Measurements from ENCODE around the gene MAP4K5.
"Not testable (repeated sequence)": the region's sequence is repeated elsewhere in the genome, so short reads cannot be mapped to it uniquely, and the experiment has no call there.

The MAP4K5 gene

DNA sequence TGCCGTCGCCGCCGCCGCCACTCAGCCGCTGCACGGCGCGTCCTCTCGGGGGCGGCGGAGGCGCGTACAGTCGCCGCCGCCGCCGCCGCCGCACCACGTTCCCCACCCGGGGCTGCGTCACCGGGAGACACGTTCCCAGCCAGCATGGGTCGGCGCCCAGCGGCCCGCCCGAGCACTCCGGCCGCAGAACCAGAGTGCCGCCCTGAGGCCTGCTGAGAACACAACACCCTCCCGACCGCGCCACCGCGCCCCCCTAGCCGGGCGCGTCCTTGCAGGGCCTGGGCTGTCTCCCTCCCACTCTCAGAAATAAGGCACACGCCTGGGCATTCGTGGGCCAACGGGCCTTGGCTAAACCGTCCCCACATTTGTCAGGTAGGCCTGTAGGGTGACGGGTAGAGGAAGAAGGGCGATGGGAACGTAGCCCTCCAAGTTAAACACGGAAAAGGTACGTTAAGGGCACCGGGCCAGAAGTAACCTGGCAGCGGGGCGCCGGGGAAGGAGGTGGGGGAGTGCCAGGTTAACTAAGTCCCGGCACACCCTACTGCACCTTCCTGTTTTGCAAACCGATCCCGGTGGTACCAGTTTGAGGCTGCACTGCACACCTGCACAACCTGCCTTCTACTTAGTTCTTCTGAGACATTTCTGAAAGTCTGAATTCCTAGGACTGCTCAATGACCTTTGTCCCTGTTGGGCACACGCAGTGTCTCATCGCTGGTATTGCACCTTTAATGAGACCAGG is at the start of gene MAP4K5:
Gene MAP4K5 (minus strand): TSS at position 68 of the 739 bp plus-strand sequence. CDS start 520 bp downstream, outside the sequence.
- peak; percentile 90 for DNase-seq (ENCODE audit: low spot score)

- no peak for DNase-seq (ENCODE audit: low spot score)
Observed at GRCh38 chr14:50578433-50578832, 46.1 kb upstream of the MAP4K5 start.

DNA sequence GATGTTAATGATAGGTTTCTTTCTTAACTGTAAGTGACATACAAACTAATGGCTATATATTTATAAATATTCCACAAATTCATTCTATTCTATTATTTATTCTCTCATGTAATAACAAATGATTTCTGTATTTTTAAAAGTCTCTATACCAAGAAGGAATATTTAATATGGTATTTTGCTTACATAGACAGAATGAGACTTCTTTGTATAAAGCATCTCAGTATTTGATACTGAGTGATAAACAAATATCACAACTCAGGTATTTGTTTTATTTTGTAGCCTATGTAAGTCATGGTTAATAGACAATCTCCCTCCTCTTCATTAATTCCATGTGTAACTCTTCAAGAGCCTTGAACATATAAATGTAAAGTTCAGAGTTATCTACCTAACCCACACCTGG is 45.6 kb upstream of the MAP4K5 start:
- DNase-seq (ENCODE audit: low spot score) = no peak

GRCh38 chr14:50575769-50576168 is 43.4 kb upstream of the MAP4K5 start:
- no peak for DNase-seq (ENCODE audit: low spot score)

- DNase-seq (ENCODE audit: low spot score) = no peak
Observed at GRCh38 chr14:50573862-50574261, 41.5 kb upstream of the MAP4K5 start.

DNA sequence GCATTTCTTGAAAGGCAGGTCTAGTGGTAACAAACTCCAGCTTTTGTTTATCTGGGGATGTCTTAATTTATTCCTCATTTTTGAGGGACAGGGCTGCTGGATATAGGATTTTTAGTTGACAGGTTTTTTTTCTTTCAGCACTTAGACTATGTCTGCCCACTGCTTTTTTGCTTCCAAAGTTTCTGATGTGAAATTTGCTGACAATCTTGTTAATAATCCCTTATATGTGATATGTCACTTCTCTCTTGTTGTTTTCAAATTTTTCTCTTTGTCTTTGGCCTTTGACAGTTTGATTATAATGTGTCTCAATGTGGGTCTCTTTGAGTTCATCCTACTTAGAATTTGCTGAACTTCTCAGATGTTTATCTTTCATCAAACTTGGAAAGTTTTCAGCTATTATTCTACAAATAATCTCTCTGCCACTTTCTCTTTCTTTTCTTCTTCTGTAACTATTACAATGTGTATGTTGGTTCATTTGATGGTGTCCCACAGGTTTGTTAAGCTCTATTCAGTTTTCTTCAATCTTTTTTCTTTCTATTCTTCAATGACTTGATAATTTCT is 37.4 kb upstream of the MAP4K5 start:
- DNase-seq (ENCODE audit: low spot score) = no peak

- DNase-seq (ENCODE audit: low spot score) = no peak
Observed at GRCh38 chr14:50562841-50563240, 30.5 kb upstream of the MAP4K5 start.

GRCh38 chr14:50560931-50561285 is 28.5 kb upstream of the MAP4K5 start:
- peak; percentile 71 for DNase-seq (ENCODE audit: low spot score)

- peak; percentile 70 for DNase-seq (ENCODE audit: low spot score)
Observed at GRCh38 chr14:50559990-50560930, 27.9 kb upstream of the MAP4K5 start, which contains the start of gene ATL1. TSS of gene ATL1 (plus strand) at chr14:50560145. CDS start at chr14:50560266, 121 bp downstream.

DNA sequence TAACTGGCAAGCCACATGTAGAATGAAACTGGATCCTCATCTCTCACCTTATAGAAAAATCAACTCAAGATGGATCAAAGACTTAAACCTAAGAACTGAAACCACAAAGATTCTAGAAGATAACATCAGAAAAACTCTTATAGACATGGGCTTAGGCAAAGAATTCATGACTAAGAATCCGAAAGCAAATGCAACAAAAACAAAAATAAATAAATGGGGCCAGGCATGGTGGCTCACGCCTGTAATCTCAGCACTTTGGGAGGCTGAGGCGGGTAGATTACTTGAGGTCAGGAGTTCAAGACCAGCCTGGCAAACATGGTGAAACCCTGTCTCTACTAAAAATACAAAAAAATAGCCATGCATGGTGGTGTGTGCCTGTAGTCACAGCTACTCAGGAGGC is 20.4 kb upstream of the MAP4K5 start:
- not testable (repeated sequence) for DNase-seq (ENCODE audit: low spot score)

GRCh38 chr14:50551877-50552276 is 19.5 kb upstream of the MAP4K5 start:
- no peak for DNase-seq (ENCODE audit: low spot score)

GRCh38 chr14:50550294-50550693 is 17.9 kb upstream of the MAP4K5 start:
- DNase-seq (ENCODE audit: low spot score) = no peak

GRCh38 chr14:50545618-50546017 is 13.2 kb upstream of the MAP4K5 start:
- DNase-seq (ENCODE audit: low spot score) = peak; percentile 68

DNA sequence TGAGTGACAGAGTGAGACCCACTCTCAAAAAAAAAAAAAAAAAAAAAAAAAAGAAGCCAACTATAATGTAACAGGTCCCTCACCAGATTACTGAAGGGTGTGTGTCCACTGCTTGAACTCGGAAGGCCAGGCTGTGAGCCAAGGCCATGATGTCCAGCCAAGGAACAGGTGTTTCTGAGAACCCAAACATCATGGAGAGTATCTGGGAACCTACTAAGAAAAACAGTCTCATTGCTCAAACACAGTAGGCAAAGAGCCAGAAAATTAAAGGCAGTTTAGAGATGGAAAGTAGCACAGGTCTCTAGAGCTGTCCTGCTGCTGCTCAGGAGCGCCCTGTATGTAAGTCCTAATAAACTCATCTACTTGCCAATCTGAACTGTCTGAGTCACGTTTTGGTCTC is 12.5 kb upstream of the MAP4K5 start:
- no peak for DNase-seq (ENCODE audit: low spot score)

DNA sequence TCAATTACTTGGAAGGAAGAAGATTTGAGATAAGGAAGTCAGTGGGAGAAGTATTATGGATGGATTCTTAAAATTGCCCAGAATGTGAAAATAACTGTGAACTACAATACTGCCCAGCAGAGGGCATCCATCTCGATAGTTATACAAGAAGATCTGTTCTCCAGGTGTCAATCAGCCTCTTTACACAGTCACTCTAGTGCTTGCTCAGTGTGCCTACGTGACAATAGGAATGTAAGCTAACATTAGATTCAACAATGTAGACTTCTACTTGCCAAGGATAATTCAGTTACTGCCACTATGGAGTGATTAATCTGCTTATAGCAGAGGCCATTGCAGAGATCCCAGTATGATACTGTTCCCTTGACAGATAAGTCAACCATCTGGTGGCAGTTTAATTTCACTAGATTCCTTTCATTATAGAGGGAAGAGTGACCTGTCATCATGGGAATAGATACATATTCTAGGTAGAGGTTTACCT is 10.6 kb upstream of the MAP4K5 start:
- peak; percentile 70 for DNase-seq (ENCODE audit: low spot score)

DNA sequence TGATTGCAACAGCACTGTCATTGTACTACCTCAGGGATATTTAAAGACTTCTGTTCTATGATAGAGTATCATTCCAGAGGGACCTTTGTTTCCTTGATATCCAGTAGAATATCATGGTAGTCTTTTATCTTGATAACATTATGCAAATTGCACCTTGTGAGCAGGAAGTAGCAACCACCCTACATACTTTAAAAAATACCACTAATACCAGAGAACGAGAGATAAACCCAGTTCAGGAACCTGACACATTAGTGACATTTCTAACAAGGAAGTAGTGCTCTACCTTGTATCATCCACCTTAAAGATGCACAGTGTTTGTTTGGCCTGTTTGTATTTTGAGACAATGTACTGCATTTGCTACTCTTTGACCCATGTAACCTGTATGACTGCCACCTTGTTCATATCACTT is 8.8 kb upstream of the MAP4K5 start:
- DNase-seq (ENCODE audit: low spot score) = no peak

- no peak for DNase-seq (ENCODE audit: low spot score)
Observed at GRCh38 chr14:50539051-50539450, 6.7 kb upstream of the MAP4K5 start.

DNA sequence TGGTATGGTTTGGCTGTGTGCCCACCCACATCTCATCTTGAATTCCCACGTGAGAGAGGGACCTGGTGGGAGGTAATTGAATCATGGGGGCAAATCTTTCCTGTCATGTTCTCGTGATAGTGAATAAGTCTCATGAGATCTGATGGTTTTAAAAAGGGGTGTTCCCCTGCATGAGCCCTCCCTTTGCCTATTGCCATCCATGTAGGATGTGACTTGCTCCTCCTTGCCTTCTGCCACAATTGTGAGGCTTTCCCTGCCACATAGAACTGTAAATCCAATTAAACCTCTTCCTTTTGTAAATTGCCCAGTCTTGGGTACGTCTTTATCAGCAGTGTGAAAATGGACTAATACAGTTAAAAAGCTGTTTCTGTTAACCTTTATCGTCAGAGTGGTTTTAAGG is 5.7 kb upstream of the MAP4K5 start:
- DNase-seq (ENCODE audit: low spot score) = not testable (repeated sequence)

DNA sequence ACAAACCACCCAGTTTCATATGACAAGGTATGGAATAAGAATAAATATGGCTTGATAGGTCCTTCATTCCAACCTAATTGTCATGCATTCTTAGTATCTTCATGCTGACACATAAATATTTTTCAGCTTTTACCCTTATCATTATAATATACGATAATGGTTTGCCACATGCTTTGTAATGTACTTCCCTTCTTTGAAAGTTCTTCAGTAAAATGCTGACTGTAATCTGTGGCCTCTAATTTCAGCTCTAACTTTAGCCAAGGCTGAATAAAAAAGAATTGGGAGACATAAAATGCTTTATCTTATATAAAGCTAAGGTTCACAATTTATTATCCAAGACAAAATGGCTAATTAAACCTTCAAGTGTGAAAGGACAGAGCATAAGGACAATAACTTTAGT is 2.6 kb upstream of the MAP4K5 start:
- no peak for DNase-seq (ENCODE audit: low spot score)

- DNase-seq (ENCODE audit: low spot score) = no peak
Observed at GRCh38 chr14:50534416-50534815, 2.0 kb upstream of the MAP4K5 start.

DNA sequence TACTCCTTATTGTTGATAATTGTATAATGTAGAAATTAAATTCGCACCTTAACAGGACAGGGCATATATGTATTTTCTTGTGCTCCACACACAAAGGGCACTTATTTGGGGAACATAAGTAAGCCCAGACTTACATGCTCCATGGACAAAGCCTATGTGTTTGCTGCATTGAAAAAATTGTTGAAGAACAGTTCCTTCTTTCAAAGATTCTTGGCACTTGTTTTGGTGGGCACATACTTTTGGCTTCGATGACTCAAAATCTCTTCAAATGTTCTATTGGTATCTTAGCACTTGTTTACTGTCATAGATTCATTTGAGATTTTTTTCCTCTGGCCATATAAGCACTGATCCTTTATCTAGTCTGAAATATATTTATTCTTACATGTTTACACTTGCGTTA is 1.4 kb upstream of the MAP4K5 start:
- DNase-seq (ENCODE audit: low spot score) = no peak

GRCh38 chr14:50533241-50533705 is 904 bp upstream of the MAP4K5 start:
- no peak for DNase-seq (ENCODE audit: low spot score)
